Adipose tissue (tissue), 3 donors: ENCODE data around the gene NCAM1. TPM values are rescaled to one million over a fixed set of nuclear protein-coding genes. Genes with fewer than 3 reads are reported as not detected.

Experiments used
- H3K27ac ChIP-seq: one replicate; pipeline ENCODE4 v1.5.1; 2013; ENCODE audit warnings: low read depth, low read length
- WGBS, 3 donors: extraction: QIAGEN DNeasy Blood & Tissue Kit; methylation state at CpG; one replicate each; pipeline ENCODE4 v1.1.7; 2013; 5-methylcytosine and 5-hydroxymethylcytosine counted together
- polyA plus RNA-seq, 3 donors: library from polyadenylated mRNA; stranded (reverse); fragments of 200-250 nt; gene quantifications; one replicate each; pipeline ENCODE4 v1.2.3, GENCODE V29; 2013
- donor health status: healthy with polysubstance abuse.
- donor health status: Bipolar disorder and iron deficiency.
- donor health status: healthy.

NCAM1 gene
- polyA plus RNA-seq, 3 donors, result 1.4 to 2.7 (median 2.3) TPM

DNA sequence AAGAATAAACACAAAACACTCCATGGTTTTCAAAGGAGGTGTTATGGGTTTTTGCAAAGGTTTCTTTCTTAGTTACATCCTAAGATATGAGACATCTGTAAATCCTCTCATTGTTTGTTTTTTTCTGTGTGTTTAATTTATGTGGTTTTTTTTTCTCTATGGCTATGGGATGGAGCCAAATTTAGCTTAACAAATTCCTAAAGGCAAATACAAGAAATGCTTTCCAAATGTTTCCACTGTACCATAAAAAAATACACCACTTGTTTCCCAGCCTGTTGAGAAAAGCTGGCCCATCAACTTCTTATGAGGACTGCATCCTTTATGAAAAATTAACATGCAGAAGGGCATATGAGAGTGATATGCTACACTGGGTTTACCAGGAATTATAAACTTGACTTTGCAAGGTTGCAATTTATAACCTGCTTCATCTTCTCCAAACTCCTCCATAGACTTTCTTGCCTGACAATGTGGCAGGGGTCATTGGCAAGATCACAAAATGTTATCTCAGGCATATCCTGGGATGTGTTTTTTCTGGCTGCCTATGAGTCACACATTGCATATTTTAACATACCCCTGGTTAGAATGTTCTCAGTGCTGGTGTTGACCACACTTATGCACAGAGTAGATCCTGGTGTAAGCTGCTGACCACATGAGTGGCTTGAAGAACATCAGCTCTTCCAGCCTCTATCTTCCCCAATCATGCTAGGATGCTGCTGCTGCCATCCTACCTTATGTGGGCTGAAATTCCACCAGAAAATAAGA lies 215.6 kb downstream of the NCAM1 start:
- H3K27ac ChIP-seq, result no peak overlapping the region

DNA sequence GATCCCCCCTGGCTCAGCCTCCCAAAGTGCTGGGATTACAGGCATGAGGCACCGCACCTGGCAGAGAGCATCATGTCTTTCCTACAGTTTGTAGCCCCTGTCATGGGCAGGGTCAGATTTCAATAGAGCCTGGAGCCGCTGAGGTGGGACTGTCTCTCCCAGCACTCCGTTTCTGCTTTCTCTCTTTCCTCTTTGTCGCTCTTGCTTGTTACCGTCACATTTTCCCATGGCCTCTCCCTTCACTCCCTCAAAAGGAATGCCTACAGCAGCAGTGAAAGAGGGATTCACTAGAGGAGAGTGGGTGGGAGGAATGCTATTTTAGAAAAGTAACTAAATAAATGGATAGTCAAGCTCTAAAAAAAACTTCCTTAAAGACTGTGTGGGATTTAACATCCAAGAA lies 216.5 kb downstream of the NCAM1 start:
- WGBS, 3 donors, result 59 to 69% (median 64%) methylated on average over 5 of the region's 5 CpGs
- H3K27ac ChIP-seq, result no peak overlapping the region

DNA sequence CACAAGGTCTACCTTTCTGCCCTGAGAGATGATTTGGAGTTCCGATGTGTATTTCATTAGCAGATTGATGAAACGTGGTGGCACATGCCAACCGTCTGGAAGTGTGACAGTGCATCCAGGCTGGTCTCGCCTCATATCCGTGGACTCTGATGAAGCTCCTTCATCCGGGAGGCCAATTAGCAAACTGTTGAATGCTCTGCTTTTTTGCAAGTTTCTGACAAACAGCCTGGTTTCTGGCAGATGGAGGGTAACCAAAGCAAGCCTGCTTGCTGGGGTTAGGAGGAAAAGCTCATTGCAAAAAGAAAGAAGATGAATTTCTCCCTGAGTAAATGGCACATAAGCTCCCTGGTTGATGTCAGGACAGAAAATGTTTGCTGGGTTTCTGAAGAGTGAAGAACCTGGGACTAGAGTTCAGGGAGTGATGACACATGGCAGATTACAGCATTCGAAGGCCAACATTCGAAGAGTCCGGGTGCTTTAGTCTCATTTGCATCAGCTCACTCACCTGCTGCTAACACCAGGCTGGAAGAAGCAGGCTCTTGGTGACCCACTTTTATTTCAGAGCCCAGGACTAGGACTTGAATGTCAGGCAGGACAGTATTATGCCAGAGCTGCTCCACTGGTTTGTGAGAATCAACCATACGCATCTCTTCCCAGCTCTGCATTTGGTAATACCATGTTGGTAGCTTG lies 217.3 kb downstream of the NCAM1 start:
- no peak overlapping the region for H3K27ac ChIP-seq
- 76 to 91% (median 91%) methylated on average over 10 of the region's 10 CpGs for WGBS, 3 donors

DNA sequence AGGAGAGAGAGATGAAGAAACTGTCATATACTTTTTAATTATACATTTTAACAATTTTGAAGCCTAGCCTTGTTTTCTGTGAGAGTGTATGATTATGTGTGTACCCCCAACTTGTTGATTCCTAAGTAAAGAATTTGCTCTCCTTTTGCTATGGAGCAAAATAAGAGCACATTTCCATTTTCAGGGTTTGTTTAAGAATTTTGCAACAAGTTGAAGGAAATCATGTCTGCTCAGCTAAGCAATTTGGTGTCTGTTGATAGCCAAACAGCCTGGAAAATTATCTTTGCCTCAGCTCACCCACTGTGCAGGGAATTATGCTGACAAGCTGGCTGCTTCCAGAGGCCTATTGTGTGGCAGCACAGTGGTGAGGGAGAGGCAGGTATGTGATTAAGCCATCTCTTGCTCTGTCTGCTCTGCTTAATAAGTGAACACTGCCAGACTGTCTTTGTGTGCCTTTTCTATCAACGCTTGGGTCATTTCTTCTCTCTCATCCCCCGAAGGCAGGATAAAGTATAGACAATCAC lies 218.0 kb downstream of the NCAM1 start:
- WGBS, 3 donors, result 40 to 84% (median 78%) methylated on average over 2 of the region's 2 CpGs
- no peak overlapping the region for H3K27ac ChIP-seq

DNA sequence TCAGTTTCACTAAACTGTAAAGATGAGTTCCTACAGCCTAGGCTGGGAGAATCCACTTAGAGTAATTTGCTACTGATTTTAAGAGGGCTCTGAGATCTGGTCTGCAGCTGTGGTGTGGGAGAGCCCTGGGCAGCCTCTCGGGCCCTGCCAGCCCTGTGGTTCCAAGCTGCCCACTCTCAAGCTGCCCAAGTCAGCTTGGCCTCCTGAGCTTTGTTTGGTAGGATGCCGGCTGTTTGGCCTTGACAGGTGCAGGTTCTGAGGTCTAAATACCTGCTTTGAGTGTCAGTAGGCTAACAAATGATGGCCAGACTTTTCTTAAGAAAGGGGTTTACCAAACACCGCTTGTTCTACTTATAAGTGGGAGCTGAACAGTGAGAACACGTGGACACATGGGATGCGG lies 219.9 kb downstream of the NCAM1 start:
- WGBS, 3 donors, result 78 to 96% (median 93%) methylated on average over 5 of the region's 5 CpGs

DNA sequence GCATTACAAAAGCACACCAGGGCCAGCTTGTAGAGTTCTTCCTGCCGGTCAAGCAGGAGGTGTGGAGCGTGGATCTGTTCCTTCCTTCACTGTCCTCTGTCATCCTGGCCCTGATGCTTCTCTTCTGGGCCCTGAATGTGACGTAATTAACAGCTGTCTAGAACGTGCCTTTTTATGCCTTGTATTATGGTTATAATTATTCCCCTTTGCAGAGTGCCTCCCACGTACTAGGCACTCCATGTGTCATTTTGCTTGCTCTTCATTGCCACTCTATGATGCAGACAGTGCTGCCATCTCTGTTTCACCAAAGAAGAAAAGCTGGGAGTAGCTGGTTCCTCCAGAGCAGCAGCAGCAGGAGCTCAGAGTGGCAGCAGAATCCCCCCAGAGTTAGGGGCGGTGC lies 221.1 kb downstream of the NCAM1 start:
- H3K27ac ChIP-seq, result no peak overlapping the region
- 79 to 86% (median 82%) methylated on average over 6 of the region's 6 CpGs for WGBS, 3 donors

More for the DNA sequence above, 219.9 kb downstream of the NCAM1 start:
- H3K27ac ChIP-seq, result no peak overlapping the region

DNA sequence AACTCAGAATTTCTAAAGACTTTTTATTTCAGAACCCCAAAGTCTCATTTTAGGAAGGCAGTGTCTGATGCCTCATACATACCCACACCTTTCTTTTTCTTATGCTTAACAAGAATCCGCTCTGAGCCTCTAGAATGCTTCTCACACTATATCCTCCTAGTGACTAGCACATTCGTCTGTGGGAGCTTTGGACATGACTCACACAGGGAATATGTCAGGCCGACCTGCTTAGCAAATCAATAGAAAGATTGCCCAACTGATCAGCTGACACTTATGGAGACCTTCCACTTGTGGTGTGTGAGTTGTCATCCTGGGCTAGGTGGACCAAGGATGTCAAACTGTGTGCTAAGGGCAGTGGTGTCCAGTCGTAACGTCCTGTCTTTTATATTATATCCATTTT lies 223.3 kb downstream of the NCAM1 start:
- 72 to 89% (median 84%) methylated on average over 5 of the region's 5 CpGs for WGBS, 3 donors
- no peak overlapping the region for H3K27ac ChIP-seq

DNA sequence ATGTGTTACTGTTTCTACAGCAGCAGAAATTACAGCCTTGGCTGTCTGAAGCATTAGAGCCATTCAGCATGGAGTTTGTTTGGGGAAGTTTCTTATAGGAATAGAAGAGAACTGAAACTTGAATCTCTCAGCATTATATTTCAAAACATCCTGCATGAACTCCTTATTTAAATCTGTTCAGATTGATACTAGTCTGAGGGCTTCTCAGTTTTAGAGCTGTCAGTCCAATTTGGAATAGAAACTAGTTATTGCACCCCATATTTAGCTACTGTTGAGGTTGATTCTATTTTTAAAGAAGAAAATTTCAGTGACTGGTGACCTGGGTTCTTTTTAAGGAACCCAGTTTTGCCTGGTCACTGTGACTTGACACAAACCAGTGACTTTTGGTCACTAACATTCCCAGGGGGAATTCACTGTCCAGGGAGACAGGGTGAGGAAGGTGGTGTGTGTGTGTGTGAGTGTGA lies 227.2 kb downstream of the NCAM1 start:
- H3K27ac ChIP-seq, result no peak overlapping the region

DNA sequence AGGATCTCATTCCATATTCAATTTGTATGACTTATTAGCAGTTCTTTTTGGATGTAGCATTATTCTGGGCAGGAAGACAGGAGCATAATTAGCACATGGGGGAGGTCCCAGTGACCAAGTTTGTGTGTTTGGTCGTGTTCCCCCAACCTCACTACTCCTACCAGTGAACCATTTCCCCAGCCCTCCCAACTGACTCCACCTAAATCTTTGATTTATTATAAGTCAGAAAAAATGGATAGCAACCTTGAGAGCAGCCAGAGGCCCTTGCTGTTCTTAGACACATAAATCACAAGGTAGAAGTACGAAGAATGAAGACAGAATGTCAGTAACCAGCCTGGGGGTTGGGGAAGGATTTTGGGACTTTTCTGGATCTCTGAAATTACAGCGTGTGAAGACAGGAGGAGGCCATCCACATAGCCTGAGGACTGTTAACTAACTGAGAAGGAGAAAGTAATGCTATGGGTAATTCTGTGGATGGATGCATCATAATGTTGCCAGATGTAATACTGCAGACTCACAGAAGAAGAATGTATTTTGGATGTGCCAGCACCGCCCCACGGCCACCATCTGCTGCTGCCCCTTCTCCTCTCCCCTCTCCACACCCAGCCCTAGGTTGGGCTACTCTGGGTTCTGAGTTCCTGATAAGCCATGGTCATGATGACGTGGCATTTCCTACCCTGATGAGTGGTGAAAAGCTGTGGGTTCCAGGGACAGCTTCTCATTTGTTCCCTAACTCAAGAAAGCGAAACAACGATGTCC lies 228.9 kb downstream of the NCAM1 start:
- 63 to 76% (median 73%) methylated on average over 8 of the region's 8 CpGs for WGBS, 3 donors
- H3K27ac ChIP-seq, result no peak overlapping the region

DNA sequence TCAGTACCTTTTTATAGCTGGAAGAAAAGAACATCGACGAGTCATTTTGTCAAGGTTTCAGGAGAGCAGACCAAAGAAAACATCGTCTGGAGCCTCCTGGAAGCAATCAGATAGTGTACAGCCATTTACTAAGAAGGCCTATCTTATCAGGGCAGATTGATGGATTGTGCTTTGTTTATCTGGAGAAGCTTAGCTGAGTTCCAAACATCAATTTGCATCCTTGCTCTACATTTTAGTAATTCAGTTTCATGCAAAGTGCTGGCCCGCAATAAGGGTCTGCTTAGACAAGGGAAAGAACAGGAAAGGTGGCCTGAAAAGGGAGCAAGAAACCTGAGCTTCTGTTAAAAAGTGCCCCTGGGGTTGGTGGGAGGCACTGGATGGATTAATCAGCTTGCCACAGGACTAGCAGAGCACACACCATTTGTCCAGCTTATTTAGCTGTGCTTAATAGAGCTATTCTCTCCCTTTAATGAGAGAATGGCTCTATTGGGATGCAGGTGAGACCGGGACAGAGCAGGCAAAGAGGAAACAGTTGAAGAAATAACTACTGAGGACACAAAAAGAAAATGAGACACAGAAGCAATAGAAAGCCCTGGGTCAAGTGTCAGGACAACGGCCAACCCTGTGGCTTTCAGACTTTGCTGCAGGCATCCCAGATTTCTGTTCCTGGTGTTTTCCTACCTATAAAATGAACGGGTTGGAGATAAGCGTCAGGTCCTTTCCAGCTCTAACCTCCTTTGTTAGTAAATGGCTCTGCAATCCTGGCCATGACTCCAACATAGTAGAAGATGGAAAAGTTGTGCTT lies 231.1 kb downstream of the NCAM1 start:
- H3K27ac ChIP-seq, result no peak overlapping the region
- 48 to 67% (median 54%) methylated on average over 8 of the region's 8 CpGs for WGBS, 3 donors

DNA sequence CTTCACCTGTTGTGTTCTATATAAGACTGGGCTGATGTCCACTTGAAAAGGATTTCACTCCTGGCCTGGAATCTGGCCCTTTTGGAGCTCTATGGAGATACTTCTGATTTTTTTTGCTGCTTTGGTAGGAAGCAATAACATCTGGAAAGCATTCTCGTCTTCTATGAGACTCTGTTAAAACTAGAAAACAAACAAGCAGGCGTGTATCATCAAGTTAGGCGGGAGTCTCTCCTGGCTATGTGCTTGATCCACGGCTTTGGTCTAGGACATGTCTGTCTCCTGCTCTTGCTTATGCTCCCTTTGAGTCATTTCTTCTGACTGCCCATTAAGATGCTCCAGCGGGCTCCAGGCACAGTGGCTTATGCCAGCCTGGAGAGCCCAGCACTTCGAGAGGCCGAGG lies 231.8 kb downstream of the NCAM1 start:
- no peak overlapping the region for H3K27ac ChIP-seq
- 72 to 79% (median 72%) methylated on average over 7 of the region's 7 CpGs for WGBS, 3 donors

DNA sequence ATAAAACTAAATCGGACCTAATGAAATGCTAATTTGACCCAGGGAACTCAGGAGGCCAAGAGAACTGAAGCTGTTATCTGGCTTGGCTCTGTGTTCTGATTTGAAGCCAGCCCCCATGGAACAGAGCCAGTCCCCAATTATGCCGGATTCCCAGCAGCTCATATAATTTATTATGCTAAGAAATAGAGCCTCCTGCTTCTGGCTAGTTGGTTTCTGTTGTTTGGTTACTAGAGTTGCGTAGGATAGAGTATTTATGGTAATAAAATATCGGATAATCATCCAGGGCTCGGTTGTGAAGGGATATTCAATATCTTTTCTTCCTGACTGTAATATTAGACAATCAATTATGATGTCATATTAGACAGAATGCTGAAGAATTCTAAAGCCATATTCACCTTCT lies 232.7 kb downstream of the NCAM1 start:
- WGBS, 3 donors, result 34 to 44% (median 37%) methylated on average over 5 of the region's 5 CpGs
- no peak overlapping the region for H3K27ac ChIP-seq

DNA sequence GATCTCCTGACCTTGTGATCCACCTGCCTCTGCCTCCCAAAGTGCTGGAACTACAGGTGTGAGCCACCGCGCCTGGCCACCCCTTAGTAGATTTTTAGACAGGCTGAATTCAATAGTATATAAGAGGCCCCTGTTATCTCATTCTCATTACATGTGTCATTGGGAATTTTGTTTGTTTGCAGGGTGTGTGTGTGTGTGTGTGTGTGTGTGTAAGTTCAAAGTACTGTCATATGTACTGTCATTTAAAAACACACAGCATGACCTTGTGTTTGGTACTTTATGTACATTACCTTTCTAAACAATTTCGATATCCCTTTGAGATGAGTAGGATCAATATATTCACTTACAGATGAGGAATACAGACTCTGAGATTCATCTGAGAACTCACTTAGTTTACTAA lies 234.5 kb downstream of the NCAM1 start:
- 88 to 99% (median 97%) methylated on average over 3 of the region's 3 CpGs for WGBS, 3 donors

DNA sequence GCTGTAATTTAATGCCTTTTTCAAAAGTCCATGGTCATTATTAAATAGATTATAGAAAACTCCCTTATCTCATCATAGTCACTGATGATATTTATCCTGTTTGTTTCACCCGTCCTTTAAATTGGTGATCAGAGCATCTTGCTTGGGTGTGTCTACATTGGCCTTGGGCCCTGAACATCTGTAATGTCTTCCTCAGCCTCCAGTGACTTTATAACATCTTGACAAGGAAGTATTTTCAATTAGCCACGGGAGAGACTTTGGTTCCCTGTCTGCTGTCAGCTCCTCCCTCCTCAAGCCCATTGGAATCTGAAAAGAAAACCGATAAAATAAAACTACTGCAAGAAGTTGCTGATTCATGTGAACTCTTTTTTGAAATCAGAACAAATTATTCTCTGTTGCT lies 236.2 kb downstream of the NCAM1 start:
- no peak overlapping the region for H3K27ac ChIP-seq
- WGBS, 3 donors, result 29 to 45% (median 32%) methylated on average over 3 of the region's 3 CpGs

More for the DNA sequence above, 234.5 kb downstream of the NCAM1 start:
- no peak overlapping the region for H3K27ac ChIP-seq

DNA sequence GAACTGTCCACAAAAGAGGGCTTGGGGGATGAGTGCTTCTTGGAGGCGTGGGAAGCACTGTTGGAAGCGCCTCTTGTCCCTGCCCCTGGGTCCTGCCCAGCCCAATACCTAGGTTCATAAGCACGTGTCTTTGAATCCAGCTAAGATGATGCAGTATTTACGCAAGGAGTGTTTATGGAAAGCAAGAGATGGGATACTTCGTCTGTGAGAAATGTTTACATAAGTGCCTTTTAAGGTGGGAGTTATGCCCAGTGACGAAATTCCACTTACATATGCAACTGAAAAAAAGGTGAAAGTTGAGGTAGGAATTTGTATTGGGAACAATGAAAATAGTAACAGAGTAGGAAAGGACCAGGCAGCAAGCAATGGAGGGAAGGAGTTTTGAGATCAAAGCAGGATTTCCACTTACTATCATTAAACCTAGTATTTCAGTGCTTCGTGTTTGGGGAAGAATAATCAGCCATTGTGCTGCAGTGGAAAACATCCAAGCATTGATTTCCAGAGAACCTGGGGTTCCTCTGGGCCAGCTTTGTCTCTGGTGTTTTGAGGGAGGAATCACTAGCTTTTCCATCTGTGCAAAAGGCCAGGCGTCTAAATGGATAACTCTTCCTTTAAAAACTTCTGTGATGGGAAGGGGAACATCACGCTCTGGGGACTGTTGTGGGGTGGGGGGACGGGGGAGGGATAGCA lies 237.9 kb downstream of the NCAM1 start:
- no peak overlapping the region for H3K27ac ChIP-seq
- WGBS, 3 donors, result 41 to 60% (median 52%) methylated on average over 10 of the region's 10 CpGs

DNA sequence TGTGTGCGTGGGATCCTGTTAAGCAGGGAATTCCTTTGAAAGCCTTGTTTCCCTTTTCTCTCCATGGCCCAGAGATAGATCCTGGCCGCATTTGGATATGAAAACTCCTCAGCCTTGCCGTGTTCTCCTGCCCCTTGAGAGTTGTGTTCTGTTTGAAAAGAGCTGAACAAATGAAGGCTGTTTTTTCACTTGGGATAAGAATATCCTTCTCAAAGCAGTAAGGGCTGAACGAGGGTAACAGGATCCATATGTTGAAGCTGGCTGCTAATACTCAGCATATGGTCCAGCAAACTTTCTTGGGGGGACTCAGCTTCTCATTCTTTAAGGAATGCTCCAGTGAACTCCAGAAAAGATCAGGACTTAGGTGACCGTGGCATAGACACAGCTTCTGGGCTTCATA lies 238.6 kb downstream of the NCAM1 start:
- 42 to 48% (median 46%) methylated on average over 5 of the region's 5 CpGs for WGBS, 3 donors
- no peak overlapping the region for H3K27ac ChIP-seq

DNA sequence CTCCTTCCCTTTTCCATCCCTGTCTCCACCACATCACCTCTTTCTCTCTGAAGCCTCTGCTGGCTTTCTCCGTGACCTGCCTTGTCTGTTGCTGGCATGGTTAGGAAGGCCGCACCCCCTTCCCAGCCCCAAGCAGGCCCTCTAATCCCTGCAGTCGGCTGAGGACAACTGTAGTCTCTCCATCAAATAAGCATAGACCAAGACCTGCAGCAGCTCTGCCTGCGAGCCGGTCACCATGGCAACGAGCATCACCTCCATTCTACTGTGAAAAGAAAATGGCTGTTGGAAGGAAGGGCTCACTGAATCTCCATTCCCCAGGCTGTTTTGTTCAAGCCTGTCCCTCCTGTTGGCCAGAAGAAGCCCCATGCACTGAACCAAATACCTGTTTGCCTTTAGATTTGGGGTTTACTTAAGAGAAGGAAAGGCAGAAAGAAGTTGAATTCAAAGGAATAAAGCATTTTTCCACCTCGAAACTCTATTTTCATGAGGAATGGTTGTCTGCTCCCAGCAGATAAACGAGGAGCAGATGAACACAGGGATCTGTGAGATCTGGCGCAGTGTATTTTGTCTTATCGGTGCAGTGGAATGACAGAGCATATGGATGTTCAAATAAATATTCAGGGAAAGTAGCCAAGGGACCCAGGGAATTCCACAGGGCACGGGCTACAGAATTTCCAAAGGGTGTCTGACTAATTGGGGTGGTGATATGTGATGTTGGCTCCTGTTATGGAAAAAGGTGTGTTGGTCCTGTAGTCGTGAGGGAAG lies 240.0 kb downstream of the NCAM1 start:
- no peak overlapping the region for H3K27ac ChIP-seq
- 73 to 90% (median 86%) methylated on average over 12 of the region's 12 CpGs for WGBS, 3 donors
